MCF 10A (cell line): Measurements from ENCODE around the gene NACC2. TPM values are rescaled to one million over a fixed set of nuclear protein-coding genes. Genes with fewer than 3 reads are reported as not detected.

Experiments
- BruUV-seq: library from RNA; stranded (reverse); fragments of 400-500 nt; replicated peaks from 2 replicates; lab custom pipeline; 2021; lab: Mats Ljungman, UMichigan
- CTCF ChIA-PET: fragments of 300-600 bp; sonication (Branson Sonifier 250); formaldehyde crosslinking; extraction: SDS; loops from one replicate; lab custom pipeline; 2021; ENCODE audit warnings: antibody characterized with exemption, inconsistent platforms; lab: Yijun Ruan, JAX
- POLR2A ChIA-PET: fragments of 300-600, 350-650 bp; sonication (Branson Sonifier 250); formaldehyde crosslinking; extraction: SDS; loops from one replicate; lab custom pipeline; 2020; ENCODE audit warnings: antibody characterized with exemption, inconsistent platforms; lab: Yijun Ruan, JAX
- DNase-seq: peaks from one replicate; pipeline ENCODE4 v3.0.0-alpha.2; 2018; ENCODE audit not compliant: unreplicated experiment
- H3K27ac Mint-ChIP-seq: one replicate; pipeline ENCODE4 v1.8.0; 2022; ENCODE audit warnings: mild to moderate bottlenecking, low read depth, mixed read lengths; ENCODE audit not compliant: unreplicated experiment
- H3K27me3 Mint-ChIP-seq: one replicate; pipeline ENCODE4 v1.8.0; 2022; ENCODE audit warnings: mixed read lengths; ENCODE audit not compliant: insufficient read depth, unreplicated experiment
- H3K36me3 Mint-ChIP-seq: one replicate; pipeline ENCODE4 v1.8.0; 2022; ENCODE audit warnings: mild to moderate bottlenecking, moderate library complexity, mixed read lengths; ENCODE audit not compliant: insufficient read depth, unreplicated experiment
- H3K4me1 Mint-ChIP-seq: one replicate; pipeline ENCODE4 v1.8.0; 2022; ENCODE audit warnings: mixed read lengths; ENCODE audit not compliant: insufficient read depth, unreplicated experiment
- H3K4me3 Mint-ChIP-seq: one replicate; pipeline ENCODE4 v1.8.0; 2022; ENCODE audit warnings: mild to moderate bottlenecking, moderate library complexity, mixed read lengths; ENCODE audit not compliant: unreplicated experiment
- H3K9me3 Mint-ChIP-seq: one replicate; pipeline ENCODE4 v1.8.0; 2022; ENCODE audit warnings: mixed read lengths; ENCODE audit not compliant: unreplicated experiment
- CTCF ChIP-seq: fragments of 200-600 bp; IDR thresholded peaks from one replicate; pipeline ENCODE4 v1.8.0; 2022; ENCODE audit warnings: antibody characterized with exemption, mild to moderate bottlenecking; ENCODE audit not compliant: unreplicated experiment
- intact Hi-C: fragments of 100-400 bp; cut with micrococcal nuclease; formaldehyde crosslinking; loops from 2 replicates; pipeline ENCODE4 v1.14.1; 2022
- total RNA-seq: library from RNA; stranded (reverse); gene quantifications from 2 replicates; pipeline ENCODE4 v1.2.3, GENCODE V29; 2022

NACC2 gene
- total RNA-seq, 1 experiment from 2014 or later: 16.5 TPM

- intact Hi-C loops: no loop called here
- TF ChIP-seq CTCF: no peak
- POLR2A ChIA-PET: interaction anchor here (0.9 kb wide), 1 partner anchor 41 kb away, joined by 3 read pairs; the partner anchor contains the start of gene UBAC1
- peaks cover 15% of the 10 kb centered on the region for H3K36me3 Mint-ChIP-seq
- CTCF ChIA-PET: interaction anchor here (0.6 kb wide), 1 partner anchor 212 kb away, joined by 4 read pairs; no protein-coding TSS in a partner anchor
- no TSS peak for BruUV-seq
- H3K4me1 Mint-ChIP-seq: peaks cover 5% of the 10 kb centered on the region
- H3K27ac Mint-ChIP-seq: no peak overlapping the region
- H3K9me3 Mint-ChIP-seq: no peaks in the 10 kb centered on the region
- no peak for DNase-seq
- H3K27me3 Mint-ChIP-seq: no peaks in the 10 kb centered on the region
- no peak overlapping the region for H3K4me3 Mint-ChIP-seq
Measured at GRCh38 chr9:136002881-136003280, 92.2 kb downstream of the NACC2 start.

GRCh38 chr9:136002215-136002614 is 92.9 kb downstream of the NACC2 start:
- Mint-ChIP-seq H3K9me3 (no peaks in the 10 kb centered on the region), H3K4me1 (peaks cover 5% of the 10 kb centered on the region), H3K36me3 (peaks cover 9% of the 10 kb centered on the region), H3K27ac (no peak overlapping the region), H3K27me3 (no peaks in the 10 kb centered on the region), H3K4me3 (no peak overlapping the region)
- intact Hi-C loops: no loop called here
- TF ChIP-seq CTCF: no peak
- ChIA-PET POLR2A (no interaction called here), CTCF (interaction anchor here (0.6 to 0.7 kb wide), 2 partner anchors 115 to 212 kb away, joined by 3 to 4 read pairs; no protein-coding TSS in a partner anchor)
- DNase-seq: no peak
- BruUV-seq: no TSS peak

- H3K36me3 Mint-ChIP-seq: peaks cover 5% of the 10 kb centered on the region
- ChIA-PET CTCF (interaction anchor here (0.6 kb wide), 1 partner anchor 23 kb away, joined by 4 read pairs; no protein-coding TSS in a partner anchor), POLR2A (interaction anchor here (0.6 kb wide), 1 partner anchor 23 kb away, joined by 3 read pairs; no protein-coding TSS in a partner anchor)
- H3K9me3 Mint-ChIP-seq: no peaks in the 10 kb centered on the region
- no peak for TF ChIP-seq CTCF
- peaks cover 5% of the 10 kb centered on the region for H3K4me1 Mint-ChIP-seq
- no peak for DNase-seq
- no peak overlapping the region for H3K27ac Mint-ChIP-seq
- no peak overlapping the region for H3K4me3 Mint-ChIP-seq
- intact Hi-C loops: no loop called here
- no TSS peak for BruUV-seq
- H3K27me3 Mint-ChIP-seq: no peaks in the 10 kb centered on the region
Measured at GRCh38 chr9:136001231-136001630, 93.9 kb downstream of the NACC2 start.

- ChIA-PET CTCF (interaction anchor here (0.6 to 1.1 kb wide), 2 partner anchors 43 to 121 kb away, joined by 3 read pairs; no protein-coding TSS in a partner anchor), POLR2A (no interaction called here)
- TF ChIP-seq CTCF: no peak
- Mint-ChIP-seq H3K36me3 (no peaks in the 10 kb centered on the region), H3K4me3 (no peak overlapping the region), H3K4me1 (no peaks in the 10 kb centered on the region), H3K9me3 (no peaks in the 10 kb centered on the region), H3K27ac (no peak overlapping the region), H3K27me3 (no peaks in the 10 kb centered on the region)
- intact Hi-C loops: no loop called here
- BruUV-seq: no TSS peak
- no peak for DNase-seq
Measured at GRCh38 chr9:135998410-135999071, 96.5 kb downstream of the NACC2 start.
